GM12801 (cell line): ENCODE results near the gene CEACAM20.

Experiments
- TF ChIP-seq, protein P1 (sequence below): IDR thresholded peaks from one replicate; pipeline ENCODE4 v1.5.1; 2011; ENCODE audit warnings: control low read depth; ENCODE audit not compliant: insufficient read length; ENCODE audit errors: extremely low read depth

The CEACAM20 gene

DNA sequence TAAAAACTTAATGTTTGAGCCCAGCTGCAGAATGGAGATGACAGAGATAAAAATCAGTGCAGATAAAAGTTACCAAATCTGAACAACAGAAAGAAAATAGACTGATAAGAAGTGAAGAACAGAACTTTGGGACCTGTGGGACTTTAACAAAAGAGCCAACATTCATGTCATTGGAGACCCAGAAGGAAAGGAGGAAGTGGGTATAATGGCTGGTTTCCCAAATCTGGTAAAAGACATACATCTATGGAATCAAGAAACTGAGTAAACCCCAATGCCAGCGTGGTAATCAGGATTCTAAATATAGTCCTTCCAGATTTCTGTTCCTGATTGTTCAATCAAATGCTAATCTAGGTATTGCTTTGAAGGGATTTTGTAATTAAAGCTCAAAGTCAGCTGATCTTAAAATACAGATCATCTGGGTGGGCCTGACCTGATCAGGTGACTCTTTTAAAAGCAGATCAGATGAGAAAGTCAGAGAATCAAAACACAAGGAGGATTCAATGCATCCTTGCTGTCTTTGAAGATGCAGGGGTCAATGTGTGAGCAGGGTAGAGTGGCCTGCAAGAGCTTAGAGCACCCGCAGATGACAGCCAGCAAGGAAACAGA lies 25.3 kb upstream of the CEACAM20 start:
- TF ChIP-seq, protein P1, sequence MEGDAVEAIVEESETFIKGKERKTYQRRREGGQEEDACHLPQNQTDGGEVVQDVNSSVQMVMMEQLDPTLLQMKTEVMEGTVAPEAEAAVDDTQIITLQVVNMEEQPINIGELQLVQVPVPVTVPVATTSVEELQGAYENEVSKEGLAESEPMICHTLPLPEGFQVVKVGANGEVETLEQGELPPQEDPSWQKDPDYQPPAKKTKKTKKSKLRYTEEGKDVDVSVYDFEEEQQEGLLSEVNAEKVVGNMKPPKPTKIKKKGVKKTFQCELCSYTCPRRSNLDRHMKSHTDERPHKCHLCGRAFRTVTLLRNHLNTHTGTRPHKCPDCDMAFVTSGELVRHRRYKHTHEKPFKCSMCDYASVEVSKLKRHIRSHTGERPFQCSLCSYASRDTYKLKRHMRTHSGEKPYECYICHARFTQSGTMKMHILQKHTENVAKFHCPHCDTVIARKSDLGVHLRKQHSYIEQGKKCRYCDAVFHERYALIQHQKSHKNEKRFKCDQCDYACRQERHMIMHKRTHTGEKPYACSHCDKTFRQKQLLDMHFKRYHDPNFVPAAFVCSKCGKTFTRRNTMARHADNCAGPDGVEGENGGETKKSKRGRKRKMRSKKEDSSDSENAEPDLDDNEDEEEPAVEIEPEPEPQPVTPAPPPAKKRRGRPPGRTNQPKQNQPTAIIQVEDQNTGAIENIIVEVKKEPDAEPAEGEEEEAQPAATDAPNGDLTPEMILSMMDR = no peak

DNA sequence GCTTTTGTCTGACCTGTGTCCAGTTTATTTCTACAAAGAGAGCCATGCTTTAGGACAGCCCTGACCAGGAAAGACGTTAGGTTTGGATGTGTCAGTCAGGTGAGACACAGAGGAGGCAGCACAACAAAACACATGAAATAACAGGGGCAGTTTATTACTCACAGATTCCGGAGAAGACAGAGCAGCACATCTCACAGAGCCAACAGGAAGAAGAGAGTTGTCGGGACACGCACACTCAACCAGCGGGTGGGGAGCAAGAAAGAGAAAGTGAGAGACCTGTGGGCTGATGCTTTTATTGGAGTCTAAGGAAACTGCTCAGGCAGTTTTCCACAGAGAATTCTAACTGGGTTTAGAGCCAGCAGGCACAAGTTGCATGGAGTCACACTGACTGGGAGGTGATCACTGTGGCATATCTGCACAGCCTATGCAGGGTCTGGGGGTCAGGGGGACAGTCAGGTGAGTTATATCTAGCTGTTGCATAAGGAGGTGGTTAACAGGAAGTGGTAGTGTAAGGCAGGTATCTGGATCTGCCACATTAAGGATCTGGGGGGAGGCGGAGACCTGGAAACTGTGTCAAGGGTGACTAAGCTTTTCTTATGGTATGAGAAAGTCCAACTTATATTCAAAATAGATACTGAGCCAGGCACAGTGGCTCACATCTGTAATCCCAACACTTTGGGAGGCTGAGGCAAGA lies 24.1 kb upstream of the CEACAM20 start:
- TF ChIP-seq, protein P1 = no peak

DNA sequence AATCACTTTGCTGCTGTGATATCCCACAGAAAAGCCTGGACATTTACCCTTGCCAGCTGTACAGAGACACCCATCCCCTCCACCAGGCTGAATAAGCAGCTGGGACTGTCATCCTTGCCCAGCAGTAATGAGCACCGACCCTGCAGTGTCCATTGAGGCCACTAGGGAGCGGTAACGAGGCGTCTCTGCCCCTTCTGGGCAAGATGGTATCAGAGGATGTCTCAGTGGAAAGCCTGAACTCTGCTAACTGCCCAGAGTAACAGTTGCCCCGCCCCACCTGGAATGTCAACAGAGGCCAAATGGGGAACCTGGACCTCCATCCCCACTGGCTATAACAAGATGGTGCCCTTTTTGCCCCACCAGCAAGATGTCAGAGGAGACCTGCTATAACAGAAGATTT lies 22.8 kb upstream of the CEACAM20 start:
- TF ChIP-seq, protein P1 = no peak

DNA sequence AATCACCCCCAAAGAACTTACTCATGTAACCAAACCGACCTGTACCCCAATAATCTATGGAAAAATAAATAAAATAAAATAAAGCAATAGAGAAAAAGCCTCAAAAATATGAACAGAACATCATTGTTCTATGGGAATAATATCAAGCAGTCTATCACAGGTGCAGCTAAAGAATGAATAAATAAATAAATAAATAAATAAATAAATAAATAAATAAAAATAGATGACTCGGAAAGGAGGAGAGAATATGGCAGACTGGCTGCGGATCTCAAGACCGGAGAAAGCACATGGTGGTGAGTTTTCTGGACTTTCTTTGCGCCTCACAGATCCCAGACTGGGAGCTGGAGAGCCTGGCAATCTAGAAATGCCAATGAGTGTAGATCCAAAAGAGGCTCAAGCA lies 22.4 kb upstream of the CEACAM20 start:
- TF ChIP-seq, protein P1 = no peak

DNA sequence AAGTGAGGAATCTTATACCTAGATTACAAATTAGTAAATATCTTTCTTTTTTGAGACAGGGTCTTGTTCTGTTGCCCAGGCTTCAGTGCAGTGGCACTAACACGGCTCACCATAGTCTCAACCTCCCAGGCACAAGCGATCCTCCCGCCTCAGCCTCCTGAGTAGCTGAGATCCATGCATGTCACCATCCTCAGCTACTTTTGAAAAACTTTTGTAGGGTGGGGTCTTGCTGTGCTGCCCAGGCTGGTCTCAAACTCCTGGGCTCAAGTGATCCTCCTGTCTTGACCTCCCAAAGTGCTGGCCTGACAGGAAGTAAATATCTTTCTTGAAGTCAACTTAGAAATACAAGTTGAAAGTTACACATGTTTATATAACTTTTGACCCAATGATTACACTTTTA lies 20.0 kb upstream of the CEACAM20 start:
- TF ChIP-seq, protein P1 = no peak

DNA sequence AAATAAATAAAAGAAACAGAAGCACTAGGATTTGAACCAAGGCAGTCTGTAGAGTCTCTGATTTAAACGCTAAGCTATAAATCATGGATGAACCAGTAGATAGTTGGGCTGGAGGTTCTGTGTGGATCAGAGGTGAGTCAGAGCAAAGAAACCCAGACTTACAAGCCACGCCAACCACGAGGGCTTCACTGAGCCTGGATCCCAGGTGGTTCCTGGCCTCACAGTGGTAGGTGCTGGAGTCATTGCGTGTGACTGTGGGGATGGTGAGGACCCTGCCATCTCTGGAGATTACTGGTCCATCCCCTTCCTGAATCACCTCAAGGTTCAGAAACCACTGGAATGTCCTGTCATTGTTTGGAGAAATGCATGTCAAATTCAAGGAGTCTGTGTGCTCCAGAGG lies 19.3 kb upstream of the CEACAM20 start:
- TF ChIP-seq, protein P1 = no peak

DNA sequence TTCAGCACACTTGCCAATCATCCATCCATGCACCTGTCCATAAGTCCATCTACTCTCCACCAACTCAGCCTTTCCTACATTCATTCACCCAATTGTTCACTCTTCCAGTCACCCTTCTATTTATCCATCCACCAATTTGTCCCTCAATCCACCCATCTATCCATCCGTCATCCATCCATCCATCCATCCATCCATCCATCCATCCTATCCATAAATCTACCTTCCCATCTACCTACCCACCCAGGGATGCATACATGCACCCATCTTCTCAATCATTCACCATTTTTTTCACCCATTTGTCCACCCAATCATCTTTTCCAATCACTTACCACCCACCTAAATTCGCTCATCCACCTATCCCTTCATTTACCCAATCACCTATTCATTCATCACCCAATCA lies 14.6 kb upstream of the CEACAM20 start:
- TF ChIP-seq, protein P1 = no peak

DNA sequence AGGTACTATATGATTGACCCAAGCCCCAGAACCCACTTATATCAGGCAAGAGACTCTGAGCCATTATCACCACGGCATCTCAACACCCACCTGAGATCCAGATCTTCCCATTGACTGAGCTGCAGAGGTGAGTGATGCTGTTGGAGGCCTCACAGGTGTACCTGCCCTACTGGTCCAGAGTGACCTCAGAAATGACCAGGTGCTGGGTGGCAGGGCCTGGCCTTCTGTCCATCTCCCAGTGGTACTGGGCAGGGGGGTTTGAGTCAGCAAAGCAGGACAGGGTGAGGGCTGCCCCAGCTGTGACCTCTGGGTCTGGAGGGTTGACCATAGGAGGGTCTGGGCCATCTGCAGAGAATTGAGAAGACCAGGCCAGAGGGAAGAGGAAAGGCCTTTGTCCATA lies 13.2 kb upstream of the CEACAM20 start:
- TF ChIP-seq, protein P1 = no peak
